AG09319 (cell line): ENCODE results near the gene SC5D.
A peak's percentile ranks its signal among the peaks of the same experiment; 100 is the strongest.

ENCODE experiments used
- DNase-seq: peaks from one replicate; pipeline ENCODE4 v3.0.0-alpha.2; 2010; ENCODE audit warnings: low read depth; ENCODE audit errors: extremely low read depth
- TF ChIP-seq, protein P1 (sequence below): IDR thresholded peaks from 2 replicates; pipeline ENCODE4 v1.5.1; 2011; ENCODE audit warnings: low read depth, mild to moderate bottlenecking, inconsistent platforms, low read length, moderate library complexity

Gene SC5D

DNA sequence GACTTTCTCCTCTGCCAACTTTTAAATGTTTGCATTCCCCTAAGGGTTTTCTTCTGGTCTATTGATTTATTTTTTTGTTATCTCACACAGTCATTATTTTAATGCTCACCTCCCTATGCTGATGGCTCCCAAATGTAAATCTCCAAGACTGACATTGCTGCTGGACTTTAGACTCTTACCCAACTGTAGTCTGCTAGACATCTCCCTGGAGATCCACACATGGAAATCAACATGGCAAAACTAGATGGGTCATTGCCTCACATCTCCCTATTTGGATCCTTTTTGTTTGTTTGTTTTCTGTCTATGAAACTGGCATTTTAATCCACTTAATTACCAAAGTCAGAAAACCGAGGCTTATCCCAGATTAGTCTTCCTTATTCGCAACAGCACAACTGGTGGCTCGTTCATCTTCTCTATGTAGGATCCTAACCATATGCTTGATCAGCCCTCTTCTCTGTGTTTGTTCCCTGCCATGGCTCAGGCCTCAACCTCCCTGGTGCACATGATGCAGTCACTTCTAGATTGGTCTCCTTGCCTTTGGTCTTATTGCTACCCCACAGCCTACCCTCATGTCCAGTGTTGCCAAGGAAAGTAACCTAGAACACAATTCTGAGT is 37.3 kb downstream of the SC5D start:
- TF ChIP-seq, protein P1, sequence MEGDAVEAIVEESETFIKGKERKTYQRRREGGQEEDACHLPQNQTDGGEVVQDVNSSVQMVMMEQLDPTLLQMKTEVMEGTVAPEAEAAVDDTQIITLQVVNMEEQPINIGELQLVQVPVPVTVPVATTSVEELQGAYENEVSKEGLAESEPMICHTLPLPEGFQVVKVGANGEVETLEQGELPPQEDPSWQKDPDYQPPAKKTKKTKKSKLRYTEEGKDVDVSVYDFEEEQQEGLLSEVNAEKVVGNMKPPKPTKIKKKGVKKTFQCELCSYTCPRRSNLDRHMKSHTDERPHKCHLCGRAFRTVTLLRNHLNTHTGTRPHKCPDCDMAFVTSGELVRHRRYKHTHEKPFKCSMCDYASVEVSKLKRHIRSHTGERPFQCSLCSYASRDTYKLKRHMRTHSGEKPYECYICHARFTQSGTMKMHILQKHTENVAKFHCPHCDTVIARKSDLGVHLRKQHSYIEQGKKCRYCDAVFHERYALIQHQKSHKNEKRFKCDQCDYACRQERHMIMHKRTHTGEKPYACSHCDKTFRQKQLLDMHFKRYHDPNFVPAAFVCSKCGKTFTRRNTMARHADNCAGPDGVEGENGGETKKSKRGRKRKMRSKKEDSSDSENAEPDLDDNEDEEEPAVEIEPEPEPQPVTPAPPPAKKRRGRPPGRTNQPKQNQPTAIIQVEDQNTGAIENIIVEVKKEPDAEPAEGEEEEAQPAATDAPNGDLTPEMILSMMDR, result no peak
- DNase-seq, result no peak

DNA sequence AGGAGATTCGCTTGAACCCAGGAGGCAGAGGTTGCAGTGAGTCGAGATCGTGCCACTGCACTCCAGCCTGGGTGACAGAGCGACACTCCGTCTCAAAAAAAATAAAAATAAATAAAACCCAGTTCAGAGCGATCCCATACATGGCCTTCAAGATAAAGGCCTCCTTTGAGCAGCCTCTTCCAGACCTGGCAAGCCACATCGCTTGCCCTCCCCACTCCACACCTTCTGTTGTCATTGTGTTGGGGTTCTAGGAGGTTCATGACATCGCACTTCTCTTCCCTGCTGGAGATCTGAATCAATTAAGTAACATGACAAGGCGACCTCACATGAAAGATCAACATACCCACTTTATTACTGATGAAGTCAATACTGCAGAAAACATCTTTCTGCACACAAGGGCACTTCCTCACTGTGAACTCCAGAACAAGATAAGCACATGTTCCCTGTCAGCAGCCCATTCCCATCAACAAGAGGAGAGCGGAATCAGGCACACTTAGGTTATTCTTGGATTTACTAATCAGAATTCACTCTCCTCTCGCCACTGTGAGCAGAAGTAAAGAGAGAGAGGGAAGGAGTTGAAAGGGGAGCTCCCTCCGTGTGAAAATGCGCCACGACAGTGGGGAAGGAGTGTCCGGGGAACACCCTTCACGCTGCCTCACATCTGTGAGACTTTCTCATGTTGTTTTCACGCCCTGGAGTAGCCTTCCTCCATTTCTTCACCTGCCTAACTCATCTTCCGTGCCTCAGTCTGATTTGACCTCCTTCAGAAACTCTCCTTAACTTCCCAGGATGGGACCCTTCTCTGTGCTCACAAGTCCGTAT is 38.3 kb downstream of the SC5D start:
- TF ChIP-seq, protein P1, result no peak
- no peak for DNase-seq

DNA sequence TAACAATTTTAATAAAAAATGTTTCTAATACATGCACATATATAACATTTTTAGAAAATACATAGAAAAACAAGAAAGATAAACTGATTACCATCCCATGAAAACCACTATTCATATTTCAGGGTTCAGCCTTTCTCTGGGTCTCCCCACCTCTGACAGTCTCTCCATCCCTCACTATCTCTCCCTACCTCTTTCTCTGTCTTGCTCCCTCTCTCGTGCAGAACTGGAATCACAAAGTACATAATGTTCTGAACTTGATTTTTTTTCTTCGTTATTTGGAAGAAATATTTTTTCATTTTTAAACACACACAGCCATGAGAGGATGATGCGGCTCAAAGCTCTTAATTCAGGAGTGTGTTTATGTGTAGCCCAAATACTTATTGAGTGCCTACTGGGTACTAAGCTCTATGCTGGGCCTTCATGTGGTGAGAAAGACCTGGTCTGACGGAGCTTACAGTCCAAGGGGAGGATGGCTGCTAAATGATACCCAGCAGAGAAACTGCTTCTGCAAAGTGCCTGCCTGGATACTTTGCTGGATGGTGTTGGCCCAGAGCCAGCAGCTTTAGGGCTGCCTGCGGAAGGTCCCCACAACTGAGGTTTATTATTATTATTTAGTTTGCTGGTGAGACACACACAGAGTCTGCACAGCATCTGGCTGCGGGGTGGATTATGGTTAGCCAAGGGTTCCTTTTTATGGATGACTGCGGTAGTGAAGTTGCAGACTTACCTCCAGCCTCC is 42.6 kb downstream of the SC5D start:
- TF ChIP-seq, protein P1, result peak; percentile 13
- DNase-seq, result no peak

DNA sequence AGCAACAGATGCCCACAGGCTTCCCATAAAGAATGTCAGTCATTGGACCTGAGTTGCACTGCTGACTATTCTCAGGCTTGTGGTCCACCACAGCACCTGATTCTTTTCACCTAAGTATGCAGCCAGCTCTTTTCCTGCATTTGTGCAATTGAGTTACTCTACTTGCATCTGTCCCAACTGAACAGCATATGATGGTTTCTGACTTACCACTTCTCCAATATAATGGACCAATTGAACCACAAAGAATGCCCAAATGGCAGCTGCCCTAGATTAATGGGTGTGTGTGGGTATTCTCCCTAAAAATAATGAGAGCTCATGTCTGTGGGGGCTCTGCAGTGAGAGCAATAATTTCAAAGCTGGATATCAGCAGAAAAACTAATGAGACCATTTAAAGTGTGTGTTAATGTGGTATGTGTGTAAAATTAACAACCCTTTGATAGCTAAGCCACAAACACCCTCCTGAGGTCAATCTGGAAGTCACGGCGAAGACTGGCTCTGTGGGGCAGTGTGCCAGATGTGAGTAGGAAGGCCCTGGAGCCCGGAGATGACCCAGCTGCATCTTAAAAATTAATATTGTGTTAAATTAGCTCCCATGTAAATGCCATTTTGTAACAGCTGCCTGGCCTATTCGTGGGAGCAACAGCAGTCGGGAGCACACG is 43.8 kb downstream of the SC5D start:
- DNase-seq, result no peak

DNA sequence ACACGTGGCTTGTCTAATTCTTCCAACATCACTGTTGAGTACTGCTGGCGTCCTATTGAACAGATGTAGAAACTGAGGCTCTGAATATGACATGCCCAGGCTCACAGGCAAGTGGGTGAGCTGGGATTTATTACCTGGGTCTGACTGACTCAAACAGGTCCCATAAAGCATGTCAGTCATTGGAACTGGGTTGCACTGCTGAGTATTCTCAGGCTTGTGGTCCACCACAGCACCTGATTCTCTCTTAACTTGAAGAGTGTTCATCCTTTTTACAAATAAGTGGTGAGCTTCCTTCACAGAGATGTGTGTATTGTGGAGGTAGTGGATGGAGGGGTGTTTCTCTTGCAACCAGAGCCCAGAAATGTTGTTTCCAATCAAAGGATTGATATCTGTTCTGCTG is 44.5 kb downstream of the SC5D start:
- no peak for DNase-seq
- TF ChIP-seq, protein P1, result no peak

More for the DNA sequence above, 43.8 kb downstream of the SC5D start:
- TF ChIP-seq, protein P1, result no peak

DNA sequence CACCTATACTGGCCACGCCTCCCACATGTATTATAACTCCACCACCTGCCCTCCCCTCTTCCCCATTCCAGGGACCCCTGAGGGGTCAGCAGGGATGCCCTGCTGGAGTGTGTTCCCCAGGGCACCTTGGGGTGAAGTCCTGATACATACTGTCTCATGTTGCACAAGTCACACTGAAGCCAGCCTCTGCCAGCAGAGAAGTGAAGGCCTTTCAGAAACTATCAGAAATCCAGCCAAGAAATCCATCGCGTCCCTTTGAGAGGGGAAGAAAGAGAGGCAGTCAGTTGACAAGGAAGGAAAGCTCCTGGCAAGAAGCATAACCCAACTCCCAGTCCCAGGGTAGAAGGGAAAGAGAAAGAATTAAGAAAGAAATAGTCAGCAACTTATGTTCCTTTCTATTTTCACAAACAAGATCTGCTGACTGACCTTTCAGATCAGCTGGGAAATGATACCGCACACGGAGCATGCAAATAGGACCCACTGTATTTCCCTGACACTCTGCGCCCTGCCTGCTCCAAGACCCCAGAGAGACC is 45.2 kb downstream of the SC5D start:
- no peak for DNase-seq
- TF ChIP-seq, protein P1, result no peak
